ENCODE measurements around the gene SRSF3. TPM values are rescaled to one million over a fixed set of nuclear protein-coding genes. Genes with fewer than 3 reads are reported as not detected.
A peak's percentile ranks its signal among the peaks of the same experiment; 100 is the strongest.

Gene SRSF3
- total RNA-seq (152 TPM), polyA plus RNA-seq (285 TPM)

- peaks cover 1% of the 10 kb centered on the region for H3K4me1 ChIP-seq (ENCODE audit: insufficient read depth)
- WGBS, result under 1% methylated on average over 58 of the region's 58 CpGs
- H3K27ac ChIP-seq (ENCODE audit: low read depth), result peak within 1 kb of the TSS; percentile 94
- H3K36me3 ChIP-seq (ENCODE audit: insufficient read depth), result peaks cover 6% of the 10 kb centered on the region
- peak; percentile 91 for DNase-seq (ENCODE audit: extremely low spot score)
- H3K4me3 ChIP-seq (ENCODE audit: low read depth, low read length), result peak within 1 kb of the TSS; percentile 81
Observed at GRCh38 chr6:36594029-36594815, at the start of gene SRSF3. TSS of gene SRSF3 (plus strand) at chr6:36594362. CDS start at chr6:36596763, 2,401 bp downstream.

GRCh38 chr6:36545767-36546307 lies 48.3 kb upstream of the SRSF3 start:
- H3K36me3 ChIP-seq (ENCODE audit: insufficient read depth), result no peaks in the 10 kb centered on the region
- H3K4me1 ChIP-seq (ENCODE audit: insufficient read depth), result no peaks in the 10 kb centered on the region
- DNase-seq (ENCODE audit: extremely low spot score), result no peak
- peak overlapping the region; percentile 97 for H3K27ac ChIP-seq (ENCODE audit: low read depth)
- peak overlapping the region; percentile 86 for H3K4me3 ChIP-seq (ENCODE audit: low read depth, low read length)
- 13% methylated on average over 3 of the region's 3 CpGs for whole genome bisulfite sequencing

GRCh38 chr6:36546308-36546919 lies 47.7 kb upstream of the SRSF3 start:
- no peaks in the 10 kb centered on the region for H3K36me3 ChIP-seq (ENCODE audit: insufficient read depth)
- peak overlapping the region; percentile 97 for H3K27ac ChIP-seq (ENCODE audit: low read depth)
- no peaks in the 10 kb centered on the region for H3K4me1 ChIP-seq (ENCODE audit: insufficient read depth)
- under 1% methylated on average over 15 of the region's 15 CpGs for WGBS
- DNase-seq (ENCODE audit: extremely low spot score), result peak; percentile 23
- H3K4me3 ChIP-seq (ENCODE audit: low read depth, low read length), result peak overlapping the region; percentile 86

GRCh38 chr6:36546920-36547645 lies 47.1 kb upstream of the SRSF3 start, which contains the start of gene STK38:
TSS of gene STK38 (minus strand) at chr6:36547479. CDS start at chr6:36540202, 7,277 bp downstream.
- peak within 1 kb of the TSS; percentile 86 for H3K4me3 ChIP-seq (ENCODE audit: low read depth, low read length)
- peak within 1 kb of the TSS; percentile 97 for H3K27ac ChIP-seq (ENCODE audit: low read depth)
- under 1% methylated on average over 51 of the region's 51 CpGs for WGBS
- no peaks in the 10 kb centered on the region for H3K36me3 ChIP-seq (ENCODE audit: insufficient read depth)
- H3K4me1 ChIP-seq (ENCODE audit: insufficient read depth), result no peaks in the 10 kb centered on the region
- peak; percentile 63 for DNase-seq (ENCODE audit: extremely low spot score)

GRCh38 chr6:36547646-36548400 lies 46.3 kb upstream of the SRSF3 start:
- Histone ChIP-seq H3K4me1 (ENCODE audit: insufficient read depth) (no peaks in the 10 kb centered on the region), H3K27ac (ENCODE audit: low read depth) (peak overlapping the region; percentile 64), H3K4me3 (ENCODE audit: low read depth, low read length) (peak overlapping the region; percentile 86), H3K36me3 (ENCODE audit: insufficient read depth) (no peaks in the 10 kb centered on the region)
- DNase-seq (ENCODE audit: extremely low spot score), result no peak
- WGBS, result 61% methylated on average over 13 of the region's 13 CpGs

- H3K36me3 ChIP-seq (ENCODE audit: insufficient read depth), result no peaks in the 10 kb centered on the region
- no peak overlapping the region for H3K27ac ChIP-seq (ENCODE audit: low read depth)
- H3K4me3 ChIP-seq (ENCODE audit: low read depth, low read length), result no peak overlapping the region
- no peaks in the 10 kb centered on the region for H3K4me1 ChIP-seq (ENCODE audit: insufficient read depth)
- no peak for DNase-seq (ENCODE audit: extremely low spot score)
- 92% methylated on average over 2 of the region's 2 CpGs for WGBS
Observed at GRCh38 chr6:36548401-36548743, 45.8 kb upstream of the SRSF3 start.

GRCh38 chr6:36550473-36551000 lies 43.6 kb upstream of the SRSF3 start:
- H3K4me3 ChIP-seq (ENCODE audit: low read depth, low read length), result no peak overlapping the region
- no peak for DNase-seq (ENCODE audit: extremely low spot score)
- H3K4me1 ChIP-seq (ENCODE audit: insufficient read depth), result no peaks in the 10 kb centered on the region
- no peak overlapping the region for H3K27ac ChIP-seq (ENCODE audit: low read depth)
- no peaks in the 10 kb centered on the region for H3K36me3 ChIP-seq (ENCODE audit: insufficient read depth)
- 86% methylated on average over 1 of the region's 1 CpG for WGBS

GRCh38 chr6:36555750-36556252 lies 38.4 kb upstream of the SRSF3 start:
- Histone ChIP-seq H3K27ac (ENCODE audit: low read depth) (no peak overlapping the region), H3K4me1 (ENCODE audit: insufficient read depth) (no peaks in the 10 kb centered on the region), H3K36me3 (ENCODE audit: insufficient read depth) (no peaks in the 10 kb centered on the region), H3K4me3 (ENCODE audit: low read depth, low read length) (no peak overlapping the region)
- no peak for DNase-seq (ENCODE audit: extremely low spot score)
- 32% methylated on average over 1 of the region's 1 CpG for WGBS

- Histone ChIP-seq H3K4me1 (ENCODE audit: insufficient read depth) (no peaks in the 10 kb centered on the region), H3K36me3 (ENCODE audit: insufficient read depth) (no peaks in the 10 kb centered on the region), H3K4me3 (ENCODE audit: low read depth, low read length) (no peak overlapping the region), H3K27ac (ENCODE audit: low read depth) (no peak overlapping the region)
- DNase-seq (ENCODE audit: extremely low spot score), result no peak
- 89% methylated on average over 5 of the region's 5 CpGs for WGBS
Observed at GRCh38 chr6:36556281-36556680, 37.9 kb upstream of the SRSF3 start.

- no peak overlapping the region for H3K27ac ChIP-seq (ENCODE audit: low read depth)
- no peak overlapping the region for H3K4me3 ChIP-seq (ENCODE audit: low read depth, low read length)
- 81% methylated on average over 7 of the region's 7 CpGs for WGBS
- H3K36me3 ChIP-seq (ENCODE audit: insufficient read depth), result no peaks in the 10 kb centered on the region
- no peaks in the 10 kb centered on the region for H3K4me1 ChIP-seq (ENCODE audit: insufficient read depth)
- DNase-seq (ENCODE audit: extremely low spot score), result no peak
Observed at GRCh38 chr6:36559011-36559793, 35.0 kb upstream of the SRSF3 start.

GRCh38 chr6:36560822-36561221 lies 33.3 kb upstream of the SRSF3 start:
- Histone ChIP-seq H3K27ac (ENCODE audit: low read depth) (no peak overlapping the region), H3K4me1 (ENCODE audit: insufficient read depth) (no peaks in the 10 kb centered on the region), H3K4me3 (ENCODE audit: low read depth, low read length) (no peak overlapping the region), H3K36me3 (ENCODE audit: insufficient read depth) (no peaks in the 10 kb centered on the region)
- WGBS, result 96% methylated on average over 4 of the region's 4 CpGs
- no peak for DNase-seq (ENCODE audit: extremely low spot score)

- 48% methylated on average over 3 of the region's 3 CpGs for WGBS
- Histone ChIP-seq H3K36me3 (ENCODE audit: insufficient read depth) (no peaks in the 10 kb centered on the region), H3K27ac (ENCODE audit: low read depth) (no peak overlapping the region), H3K4me3 (ENCODE audit: low read depth, low read length) (no peak overlapping the region), H3K4me1 (ENCODE audit: insufficient read depth) (no peaks in the 10 kb centered on the region)
- no peak for DNase-seq (ENCODE audit: extremely low spot score)
Observed at GRCh38 chr6:36563237-36563927, 30.8 kb upstream of the SRSF3 start.
